Measurements from ENCODE around the gene UTF1.

Gene UTF1

GRCh38 chr10:133235265-133235855 lies 5.3 kb downstream of the UTF1 start:
- H3K36me3 ChIP-seq (ENCODE audit: insufficient read depth, low read length): no peaks in the 10 kb centered on the region
- no peak overlapping the region for H3K9ac ChIP-seq (ENCODE audit: low read depth, low read length)
- no peak overlapping the region for H3K4me2 ChIP-seq (ENCODE audit: low read length)
- H3K9me3 ChIP-seq (replicated peaks; ENCODE audit: low read length): no peaks in the 10 kb centered on the region
- no peaks in the 10 kb centered on the region for H3K4me1 ChIP-seq (ENCODE audit: control insufficient read depth, insufficient read depth, low read length)
- no peak overlapping the region for H3K4me3 ChIP-seq (ENCODE audit: low read length)
- H3K27me3 ChIP-seq (ENCODE audit: control insufficient read depth, insufficient read depth, low read length): peaks cover 74% of the 10 kb centered on the region

GRCh38 chr10:133235932-133236331 lies 5.9 kb downstream of the UTF1 start:
- Histone ChIP-seq H3K9me3 (replicated peaks; ENCODE audit: low read length) (no peaks in the 10 kb centered on the region), H3K9ac (ENCODE audit: low read depth, low read length) (no peak overlapping the region), H3K36me3 (ENCODE audit: insufficient read depth, low read length) (no peaks in the 10 kb centered on the region), H3K4me3 (ENCODE audit: low read length) (no peak overlapping the region), H3K4me2 (ENCODE audit: low read length) (no peak overlapping the region), H3K27me3 (ENCODE audit: control insufficient read depth, insufficient read depth, low read length) (peaks cover 77% of the 10 kb centered on the region), H3K4me1 (ENCODE audit: control insufficient read depth, insufficient read depth, low read length) (no peaks in the 10 kb centered on the region)

GRCh38 chr10:133236401-133237240 lies 6.6 kb downstream of the UTF1 start:
- Histone ChIP-seq H3K4me2 (ENCODE audit: low read length) (peak overlapping the region; percentile 25), H3K4me3 (ENCODE audit: low read length) (no peak overlapping the region), H3K36me3 (ENCODE audit: insufficient read depth, low read length) (no peaks in the 10 kb centered on the region)

GRCh38 chr10:133237241-133237587 lies 7.2 kb downstream of the UTF1 start:
- H3K9ac ChIP-seq (ENCODE audit: low read depth, low read length): no peak overlapping the region
- no peaks in the 10 kb centered on the region for H3K4me1 ChIP-seq (ENCODE audit: control insufficient read depth, insufficient read depth, low read length)

More at GRCh38 chr10:133236401-133237240, 6.6 kb downstream of the UTF1 start:
- Histone ChIP-seq H3K4me1 (ENCODE audit: control insufficient read depth, insufficient read depth, low read length) (no peaks in the 10 kb centered on the region), H3K27me3 (ENCODE audit: control insufficient read depth, insufficient read depth, low read length) (peaks cover 77% of the 10 kb centered on the region), H3K9ac (ENCODE audit: low read depth, low read length) (no peak overlapping the region), H3K9me3 (replicated peaks; ENCODE audit: low read length) (no peaks in the 10 kb centered on the region)

DNA sequence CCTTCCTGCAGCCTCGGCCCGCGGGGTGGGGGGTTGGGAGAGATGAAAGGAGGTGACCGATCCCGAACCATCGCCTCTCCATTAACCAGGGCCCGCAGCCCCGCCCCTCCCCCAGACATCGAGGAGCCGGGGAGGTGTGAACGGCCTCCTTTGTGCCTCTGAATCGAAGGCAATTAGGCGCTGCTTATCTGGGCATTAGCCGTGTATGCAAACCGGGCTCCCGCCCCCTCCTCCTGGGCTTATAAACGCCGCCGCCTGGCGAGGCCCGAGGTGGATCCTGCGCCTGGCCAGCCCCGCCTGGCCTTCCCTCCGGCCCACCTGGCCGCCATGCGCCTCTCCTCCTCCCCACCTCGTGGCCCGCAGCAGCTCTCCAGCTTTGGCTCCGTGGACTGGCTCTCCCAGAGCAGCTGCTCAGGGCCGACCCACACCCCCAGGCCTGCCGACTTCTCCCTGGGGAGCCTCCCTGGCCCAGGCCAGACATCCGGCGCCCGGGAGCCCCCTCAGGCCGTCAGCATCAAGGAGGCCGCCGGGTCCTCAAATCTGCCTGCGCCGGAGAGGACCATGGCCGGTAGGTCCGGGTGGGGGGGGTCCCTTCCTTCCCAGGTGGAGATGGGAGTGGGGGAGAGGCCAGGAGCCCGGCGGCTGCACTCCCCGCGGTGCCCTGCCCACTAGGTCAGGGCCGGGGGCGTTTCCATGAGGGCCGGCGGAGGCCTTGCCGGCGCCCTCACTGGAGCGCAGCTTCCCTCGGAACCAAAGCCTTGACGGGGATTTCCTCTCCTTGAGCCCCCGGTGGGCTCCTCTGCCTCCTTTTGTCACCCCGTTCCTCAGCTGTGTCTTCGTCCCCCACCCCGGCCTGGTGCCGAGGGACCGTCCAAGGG lies 7.8 kb downstream of the UTF1 start, which contains the start of gene VENTX:
Gene VENTX (plus strand): TSS at position 268 of the 878 bp plus-strand sequence. CDS start 60 bp downstream, at position 328.
- Histone ChIP-seq H3K9ac (ENCODE audit: low read depth, low read length) (no peak within 1 kb of the TSS), H3K9me3 (replicated peaks; ENCODE audit: low read length) (no peaks in the 10 kb centered on the region), H3K4me1 (ENCODE audit: control insufficient read depth, insufficient read depth, low read length) (no peaks in the 10 kb centered on the region), H3K27me3 (ENCODE audit: control insufficient read depth, insufficient read depth, low read length) (peaks cover 78% of the 10 kb centered on the region), H3K4me2 (ENCODE audit: low read length) (peak within 1 kb of the TSS; percentile 25), H3K4me3 (ENCODE audit: low read length) (no peak within 1 kb of the TSS), H3K36me3 (ENCODE audit: insufficient read depth, low read length) (no peaks in the 10 kb centered on the region)

More at GRCh38 chr10:133237241-133237587, 7.2 kb downstream of the UTF1 start:
- no peaks in the 10 kb centered on the region for H3K9me3 ChIP-seq (replicated peaks; ENCODE audit: low read length)
- no peak overlapping the region for H3K4me3 ChIP-seq (ENCODE audit: low read length)
- no peaks in the 10 kb centered on the region for H3K36me3 ChIP-seq (ENCODE audit: insufficient read depth, low read length)
- H3K27me3 ChIP-seq (ENCODE audit: control insufficient read depth, insufficient read depth, low read length): peaks cover 77% of the 10 kb centered on the region
- no peak overlapping the region for H3K4me2 ChIP-seq (ENCODE audit: low read length)

- no peak overlapping the region for H3K4me3 ChIP-seq (ENCODE audit: low read length)
Measured at GRCh38 chr10:133238466-133238804, 8.4 kb downstream of the UTF1 start.

DNA sequence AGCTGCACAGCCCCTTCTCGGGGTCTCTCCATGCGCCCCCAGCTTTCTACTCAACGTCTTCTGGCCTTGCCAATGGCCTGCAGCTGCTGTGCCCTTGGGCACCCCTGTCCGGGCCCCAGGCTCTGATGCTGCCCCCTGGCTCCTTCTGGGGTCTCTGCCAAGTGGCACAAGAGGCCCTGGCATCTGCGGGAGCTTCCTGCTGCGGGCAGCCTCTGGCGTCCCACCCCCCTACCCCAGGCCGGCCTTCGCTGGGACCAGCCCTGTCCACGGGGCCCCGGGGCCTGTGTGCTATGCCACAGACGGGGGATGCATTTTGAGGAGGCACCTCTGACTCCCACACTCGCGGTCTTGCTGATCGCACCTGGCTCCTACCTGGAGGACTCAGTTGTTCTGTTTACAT lies 10.0 kb downstream of the UTF1 start:
- Histone ChIP-seq H3K9ac (ENCODE audit: low read depth, low read length) (no peak overlapping the region), H3K27me3 (ENCODE audit: control insufficient read depth, insufficient read depth, low read length) (peaks cover 78% of the 10 kb centered on the region), H3K36me3 (ENCODE audit: insufficient read depth, low read length) (no peaks in the 10 kb centered on the region), H3K4me1 (ENCODE audit: control insufficient read depth, insufficient read depth, low read length) (no peaks in the 10 kb centered on the region), H3K9me3 (replicated peaks; ENCODE audit: low read length) (no peaks in the 10 kb centered on the region), H3K4me2 (ENCODE audit: low read length) (no peak overlapping the region), H3K4me3 (ENCODE audit: low read length) (no peak overlapping the region)

More at GRCh38 chr10:133238466-133238804, 8.4 kb downstream of the UTF1 start:
- Histone ChIP-seq H3K9me3 (replicated peaks; ENCODE audit: low read length) (no peaks in the 10 kb centered on the region), H3K4me1 (ENCODE audit: control insufficient read depth, insufficient read depth, low read length) (no peaks in the 10 kb centered on the region), H3K9ac (ENCODE audit: low read depth, low read length) (no peak overlapping the region), H3K27me3 (ENCODE audit: control insufficient read depth, insufficient read depth, low read length) (peaks cover 78% of the 10 kb centered on the region), H3K36me3 (ENCODE audit: insufficient read depth, low read length) (no peaks in the 10 kb centered on the region), H3K4me2 (ENCODE audit: low read length) (no peak overlapping the region)

GRCh38 chr10:133241501-133242205 lies 11.6 kb downstream of the UTF1 start:
- Histone ChIP-seq H3K9ac (ENCODE audit: low read depth, low read length) (no peak overlapping the region), H3K9me3 (replicated peaks; ENCODE audit: low read length) (no peaks in the 10 kb centered on the region), H3K36me3 (ENCODE audit: insufficient read depth, low read length) (no peaks in the 10 kb centered on the region), H3K4me3 (ENCODE audit: low read length) (no peak overlapping the region), H3K4me2 (ENCODE audit: low read length) (no peak overlapping the region), H3K27me3 (ENCODE audit: control insufficient read depth, insufficient read depth, low read length) (peaks cover 76% of the 10 kb centered on the region), H3K4me1 (ENCODE audit: control insufficient read depth, insufficient read depth, low read length) (no peaks in the 10 kb centered on the region)

- Histone ChIP-seq H3K36me3 (ENCODE audit: insufficient read depth, low read length) (no peaks in the 10 kb centered on the region), H3K9me3 (replicated peaks; ENCODE audit: low read length) (no peaks in the 10 kb centered on the region), H3K4me2 (ENCODE audit: low read length) (no peak overlapping the region), H3K9ac (ENCODE audit: low read depth, low read length) (no peak overlapping the region), H3K4me3 (ENCODE audit: low read length) (no peak overlapping the region), H3K4me1 (ENCODE audit: control insufficient read depth, insufficient read depth, low read length) (no peaks in the 10 kb centered on the region), H3K27me3 (ENCODE audit: control insufficient read depth, insufficient read depth, low read length) (peaks cover 68% of the 10 kb centered on the region)
Measured at GRCh38 chr10:133242611-133243356, 12.8 kb downstream of the UTF1 start.

- Histone ChIP-seq H3K4me2 (ENCODE audit: low read length) (no peak overlapping the region), H3K4me3 (ENCODE audit: low read length) (no peak overlapping the region), H3K9me3 (replicated peaks; ENCODE audit: low read length) (no peaks in the 10 kb centered on the region), H3K27me3 (ENCODE audit: control insufficient read depth, insufficient read depth, low read length) (peaks cover 64% of the 10 kb centered on the region), H3K9ac (ENCODE audit: low read depth, low read length) (no peak overlapping the region), H3K4me1 (ENCODE audit: control insufficient read depth, insufficient read depth, low read length) (no peaks in the 10 kb centered on the region), H3K36me3 (ENCODE audit: insufficient read depth, low read length) (no peaks in the 10 kb centered on the region)
Measured at GRCh38 chr10:133243593-133243992, 13.6 kb downstream of the UTF1 start.
